WTC11 (cell line): Measurements from ENCODE around the gene ERCC6. TPM values are rescaled to one million over a fixed set of nuclear protein-coding genes. Genes with fewer than 3 reads are reported as not detected.

Experiments used
- ATAC-seq: fragments of 200-7000 bp; cut with Tn5 transposase; 2 replicates; pipeline ENCODE4 v1.10.0; 2021; ENCODE audit warnings: mild to moderate bottlenecking, moderate library complexity
- CTCF ChIA-PET: fragments of 300-600 bp; sonication (Branson Sonifier 250); formaldehyde crosslinking; loops from one replicate; lab custom pipeline; 2021; ENCODE audit warnings: antibody characterized with exemption; lab: Charles Lee
- POLR2A ChIA-PET: fragments of 350-600 bp; sonication (Branson Sonifier 250); formaldehyde crosslinking; loops from one replicate; lab custom pipeline; 2021; ENCODE audit warnings: antibody characterized with exemption; lab: Charles Lee
- DNase-seq: peaks from one replicate; pipeline ENCODE4 v3.0.0; 2021; ENCODE audit warnings: low spot score
- H3K27ac Mint-ChIP-seq: 2 replicates; pipeline ENCODE4 v1.8.0; 2021; ENCODE audit warnings: mixed read lengths
- H3K27me3 Mint-ChIP-seq: 2 replicates; pipeline ENCODE4 v1.8.0; 2021; ENCODE audit warnings: low read depth, mild to moderate bottlenecking, moderate library complexity, mixed read lengths
- H3K36me3 Mint-ChIP-seq: 2 replicates; pipeline ENCODE4 v1.8.0; 2021; ENCODE audit warnings: mixed read lengths
- H3K4me1 Mint-ChIP-seq: 2 replicates; pipeline ENCODE4 v1.8.0; 2022; ENCODE audit warnings: mixed read lengths
- H3K4me3 Mint-ChIP-seq: 2 replicates; pipeline ENCODE4 v1.8.0; 2021; ENCODE audit warnings: mild to moderate bottlenecking, moderate library complexity, mixed read lengths
- H3K9me3 Mint-ChIP-seq: 2 replicates; pipeline ENCODE4 v1.8.0; 2021; ENCODE audit warnings: mixed read lengths
- CBFB ChIP-seq: sonication (generic); formaldehyde crosslinking; IDR thresholded peaks from 2 replicates; pipeline ENCODE4 v1.8.1; 2022; ENCODE audit warnings: mild to moderate bottlenecking, low read depth, missing genetic modification reagents
- CREM ChIP-seq: sonication (generic); formaldehyde crosslinking; IDR thresholded peaks from 2 replicates; pipeline ENCODE4 v1.8.1; 2022; ENCODE audit warnings: mild to moderate bottlenecking, missing genetic modification reagents, moderate library complexity
- ELF4 ChIP-seq: sonication (generic); formaldehyde crosslinking; IDR thresholded peaks from 2 replicates; pipeline ENCODE4 v1.8.1; 2022; ENCODE audit warnings: low read depth, mild to moderate bottlenecking, moderate library complexity, missing genetic modification reagents
- EMX1 ChIP-seq: fragments of 250-450 bp; sonication (Bioruptor Pico); IDR thresholded peaks from 2 replicates; pipeline ENCODE4 v1.8.0; 2021; ENCODE audit warnings: mild to moderate bottlenecking
- FOXK1 ChIP-seq: sonication (generic); formaldehyde crosslinking; IDR thresholded peaks from 2 replicates; pipeline ENCODE4 v1.8.0; 2022; ENCODE audit warnings: mild to moderate bottlenecking, moderate library complexity, missing genetic modification reagents
- GABPB1 ChIP-seq: sonication (generic); formaldehyde crosslinking; IDR thresholded peaks from 2 replicates; pipeline ENCODE4 v1.8.1; 2023; ENCODE audit warnings: mild to moderate bottlenecking, missing genetic modification reagents
- GTF2I ChIP-seq: fragments of 250-450 bp; sonication (Bioruptor Pico); conservative IDR thresholded peaks from 2 replicates; pipeline ENCODE4 v1.4.0; 2021; ENCODE audit warnings: mild to moderate bottlenecking
- IRF2 ChIP-seq: sonication (generic); formaldehyde crosslinking; IDR thresholded peaks from 2 replicates; pipeline ENCODE4 v1.8.0; 2022; ENCODE audit warnings: low read depth, missing genetic modification reagents, borderline replicate concordance
- JUN ChIP-seq: sonication (generic); formaldehyde crosslinking; IDR thresholded peaks from 2 replicates; pipeline ENCODE4 v1.8.0; 2023; ENCODE audit warnings: mild to moderate bottlenecking, missing genetic modification reagents
- MXD4 ChIP-seq: fragments of 250-450 bp; sonication (Bioruptor Pico); IDR thresholded peaks from 2 replicates; pipeline ENCODE4 v1.8.0; 2021; ENCODE audit warnings: mild to moderate bottlenecking, moderate library complexity, borderline replicate concordance
- NFE2L1 ChIP-seq: sonication (generic); formaldehyde crosslinking; IDR thresholded peaks from 2 replicates; pipeline ENCODE4 v1.8.1; 2023; ENCODE audit warnings: missing genetic modification reagents
- NFYB ChIP-seq: sonication (generic); formaldehyde crosslinking; conservative IDR thresholded peaks from 2 replicates; pipeline ENCODE4 v1.8.0; 2022; ENCODE audit warnings: low read depth, missing genetic modification reagents
- OVOL2 ChIP-seq: fragments of 250-450 bp; sonication (Bioruptor Pico); IDR thresholded peaks from 2 replicates; pipeline ENCODE4 v1.9.0; 2021; ENCODE audit warnings: mild to moderate bottlenecking, borderline replicate concordance
- PRRX2 ChIP-seq: fragments of 250-450 bp; sonication (Bioruptor Pico); IDR thresholded peaks from 2 replicates; pipeline ENCODE4 v1.8.0; 2021; ENCODE audit warnings: mild to moderate bottlenecking
- RORB ChIP-seq: fragments of 250-450 bp; sonication (Bioruptor Pico); IDR thresholded peaks from 2 replicates; pipeline ENCODE4 v1.9.0; 2021; ENCODE audit warnings: mild to moderate bottlenecking
- SMAD3 ChIP-seq: sonication (generic); formaldehyde crosslinking; IDR thresholded peaks from 2 replicates; pipeline ENCODE4 v1.8.0; 2022; ENCODE audit warnings: missing genetic modification reagents, mild to moderate bottlenecking, borderline replicate concordance
- SOX15 ChIP-seq: fragments of 250-450 bp; sonication (Bioruptor Pico); IDR thresholded peaks from 2 replicates; pipeline ENCODE4 v1.9.0; 2021; ENCODE audit warnings: mild to moderate bottlenecking
- TEAD4 ChIP-seq: sonication (generic); formaldehyde crosslinking; IDR thresholded peaks from 2 replicates; pipeline ENCODE4 v1.8.0; 2022; ENCODE audit warnings: mild to moderate bottlenecking, missing genetic modification reagents
- TP53 ChIP-seq: sonication (generic); formaldehyde crosslinking; IDR thresholded peaks from 2 replicates; pipeline ENCODE4 v1.8.1; 2023; ENCODE audit warnings: mild to moderate bottlenecking, missing genetic modification reagents
- ZNF121 ChIP-seq: sonication (generic); formaldehyde crosslinking; IDR thresholded peaks from 2 replicates; pipeline ENCODE4 v1.8.0; 2023; ENCODE audit warnings: missing genetic modification reagents
- ZNF138 ChIP-seq: sonication (generic); formaldehyde crosslinking; conservative IDR thresholded peaks from 2 replicates; pipeline ENCODE4 v1.8.1; 2022; ENCODE audit warnings: mild to moderate bottlenecking, moderate library complexity, missing genetic modification reagents
- ZNF263 ChIP-seq: sonication (generic); formaldehyde crosslinking; IDR thresholded peaks from 2 replicates; pipeline ENCODE4 v1.8.1; 2022; ENCODE audit warnings: low read depth, mild to moderate bottlenecking, moderate library complexity, missing genetic modification reagents
- ZNF671 ChIP-seq: fragments of 250-450 bp; sonication (Bioruptor Pico); IDR thresholded peaks from 2 replicates; pipeline ENCODE4 v1.8.0; 2021; ENCODE audit warnings: mild to moderate bottlenecking
- total RNA-seq: library from RNA; stranded (reverse); gene quantifications from 3 replicates; pipeline ENCODE4 v1.2.3, GENCODE V29; 2021
- TF ChIP-seq, protein P1 (sequence below): sonication (generic); formaldehyde crosslinking; conservative IDR thresholded peaks from 2 replicates; pipeline ENCODE4 v1.8.1; 2022; ENCODE audit warnings: mild to moderate bottlenecking, missing genetic modification reagents
- TF ChIP-seq, protein P2 (sequence below): fragments of 250-450 bp; sonication (Bioruptor Pico); IDR thresholded peaks from 2 replicates; pipeline ENCODE4 v1.9.0; 2021; ENCODE audit warnings: mild to moderate bottlenecking, borderline replicate concordance
- TF ChIP-seq, protein P3 (sequence below): sonication (generic); formaldehyde crosslinking; IDR thresholded peaks from 2 replicates; pipeline ENCODE4 v1.8.0; 2022; ENCODE audit warnings: mild to moderate bottlenecking, missing genetic modification reagents
- TF ChIP-seq, protein P4 (sequence below): sonication (generic); formaldehyde crosslinking; IDR thresholded peaks from 2 replicates; pipeline ENCODE4 v1.8.1; 2022; ENCODE audit warnings: low read depth, missing genetic modification reagents, borderline replicate concordance
- TF ChIP-seq, protein P5 (sequence below): sonication (generic); formaldehyde crosslinking; IDR thresholded peaks from 2 replicates; pipeline ENCODE4 v1.8.0; 2022; ENCODE audit warnings: mild to moderate bottlenecking, missing genetic modification reagents
- TF ChIP-seq, protein P6 (sequence below): sonication (generic); formaldehyde crosslinking; IDR thresholded peaks from 2 replicates; pipeline ENCODE4 v1.8.1; 2022; ENCODE audit warnings: mild to moderate bottlenecking, missing genetic modification reagents, moderate library complexity, borderline replicate concordance

Gene ERCC6
- total RNA-seq, 1 experiment from 2014 or later = 10.9 TPM

DNA sequence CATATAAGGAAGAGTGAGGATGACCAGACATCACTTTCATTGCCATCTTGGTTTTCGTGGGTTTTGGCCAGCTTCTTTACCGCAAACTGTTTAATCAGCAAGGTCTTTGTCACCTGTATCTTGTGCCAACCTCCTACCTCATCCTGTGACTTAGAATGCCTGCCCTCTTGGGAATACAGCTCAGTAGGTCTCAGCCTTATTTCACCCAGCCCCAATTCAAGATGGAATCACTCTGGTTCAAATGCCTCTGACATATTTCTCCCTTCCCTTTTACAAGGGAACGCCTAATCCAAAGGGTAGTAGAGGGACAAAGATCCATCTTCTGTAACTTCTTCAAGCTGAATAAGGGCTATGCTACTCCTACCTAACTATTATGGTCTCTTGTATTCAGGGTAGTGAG lies 4.7 kb upstream of the ERCC6 start:
- ChIA-PET CTCF (no interaction called here), POLR2A (no interaction called here)
- H3K36me3 Mint-ChIP-seq = peaks cover 29% of the 10 kb centered on the region
- peaks cover 36% of the 10 kb centered on the region for H3K27me3 Mint-ChIP-seq
- peaks cover 44% of the 10 kb centered on the region for H3K9me3 Mint-ChIP-seq
- TF ChIP-seq, protein P1, sequence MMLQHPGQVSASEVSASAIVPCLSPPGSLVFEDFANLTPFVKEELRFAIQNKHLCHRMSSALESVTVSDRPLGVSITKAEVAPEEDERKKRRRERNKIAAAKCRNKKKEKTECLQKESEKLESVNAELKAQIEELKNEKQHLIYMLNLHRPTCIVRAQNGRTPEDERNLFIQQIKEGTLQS (CRISPR knock-in tag) = no peak
- TF ChIP-seq, protein P2, sequence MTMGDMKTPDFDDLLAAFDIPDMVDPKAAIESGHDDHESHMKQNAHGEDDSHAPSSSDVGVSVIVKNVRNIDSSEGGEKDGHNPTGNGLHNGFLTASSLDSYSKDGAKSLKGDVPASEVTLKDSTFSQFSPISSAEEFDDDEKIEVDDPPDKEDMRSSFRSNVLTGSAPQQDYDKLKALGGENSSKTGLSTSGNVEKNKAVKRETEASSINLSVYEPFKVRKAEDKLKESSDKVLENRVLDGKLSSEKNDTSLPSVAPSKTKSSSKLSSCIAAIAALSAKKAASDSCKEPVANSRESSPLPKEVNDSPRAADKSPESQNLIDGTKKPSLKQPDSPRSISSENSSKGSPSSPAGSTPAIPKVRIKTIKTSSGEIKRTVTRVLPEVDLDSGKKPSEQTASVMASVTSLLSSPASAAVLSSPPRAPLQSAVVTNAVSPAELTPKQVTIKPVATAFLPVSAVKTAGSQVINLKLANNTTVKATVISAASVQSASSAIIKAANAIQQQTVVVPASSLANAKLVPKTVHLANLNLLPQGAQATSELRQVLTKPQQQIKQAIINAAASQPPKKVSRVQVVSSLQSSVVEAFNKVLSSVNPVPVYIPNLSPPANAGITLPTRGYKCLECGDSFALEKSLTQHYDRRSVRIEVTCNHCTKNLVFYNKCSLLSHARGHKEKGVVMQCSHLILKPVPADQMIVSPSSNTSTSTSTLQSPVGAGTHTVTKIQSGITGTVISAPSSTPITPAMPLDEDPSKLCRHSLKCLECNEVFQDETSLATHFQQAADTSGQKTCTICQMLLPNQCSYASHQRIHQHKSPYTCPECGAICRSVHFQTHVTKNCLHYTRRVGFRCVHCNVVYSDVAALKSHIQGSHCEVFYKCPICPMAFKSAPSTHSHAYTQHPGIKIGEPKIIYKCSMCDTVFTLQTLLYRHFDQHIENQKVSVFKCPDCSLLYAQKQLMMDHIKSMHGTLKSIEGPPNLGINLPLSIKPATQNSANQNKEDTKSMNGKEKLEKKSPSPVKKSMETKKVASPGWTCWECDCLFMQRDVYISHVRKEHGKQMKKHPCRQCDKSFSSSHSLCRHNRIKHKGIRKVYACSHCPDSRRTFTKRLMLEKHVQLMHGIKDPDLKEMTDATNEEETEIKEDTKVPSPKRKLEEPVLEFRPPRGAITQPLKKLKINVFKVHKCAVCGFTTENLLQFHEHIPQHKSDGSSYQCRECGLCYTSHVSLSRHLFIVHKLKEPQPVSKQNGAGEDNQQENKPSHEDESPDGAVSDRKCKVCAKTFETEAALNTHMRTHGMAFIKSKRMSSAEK (CRISPR knock-in tag) = no peak
- TF ChIP-seq SMAD3 (CRISPR knock-in tag) (no peak), ZNF121 (no peak), FOXK1 (no peak), JUN (CRISPR knock-in tag) (no peak)
- no peak for DNase-seq
- no peak overlapping the region for H3K4me3 Mint-ChIP-seq
- peaks cover 31% of the 10 kb centered on the region for H3K4me1 Mint-ChIP-seq
- H3K27ac Mint-ChIP-seq = no peak overlapping the region
- no peak for ATAC-seq

DNA sequence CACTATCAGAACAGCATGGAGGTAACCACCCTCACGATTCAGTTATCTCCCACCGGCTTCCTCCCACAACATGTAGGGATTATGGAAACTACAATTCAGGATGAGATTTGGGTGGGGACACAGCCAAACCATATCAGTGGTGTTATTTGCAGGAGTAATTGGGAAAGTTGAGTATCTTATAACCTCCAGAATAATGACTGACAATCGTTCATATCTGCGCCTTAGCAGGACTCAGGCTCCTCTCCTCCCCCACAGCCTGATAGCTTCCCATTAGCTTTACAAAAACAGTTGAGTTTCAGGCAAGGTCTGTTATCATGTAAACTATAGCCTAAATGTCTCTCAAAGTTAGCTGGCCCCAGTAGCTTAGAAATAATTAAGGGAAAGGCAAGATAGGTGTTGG lies 3.4 kb upstream of the ERCC6 start:
- ChIA-PET POLR2A (no interaction called here), CTCF (no interaction called here)
- Mint-ChIP-seq H3K27ac (peak overlapping the region; percentile 33; the same call in 1 of the 2 replicates), H3K36me3 (peaks cover 29% of the 10 kb centered on the region), H3K4me3 (no peak overlapping the region), H3K4me1 (peaks cover 38% of the 10 kb centered on the region), H3K9me3 (peaks cover 44% of the 10 kb centered on the region), H3K27me3 (peaks cover 33% of the 10 kb centered on the region)
- TF ChIP-seq ZNF263 (CRISPR knock-in tag) = no peak
- no peak for TF ChIP-seq CREM (CRISPR knock-in tag)
- TF ChIP-seq, protein P3, sequence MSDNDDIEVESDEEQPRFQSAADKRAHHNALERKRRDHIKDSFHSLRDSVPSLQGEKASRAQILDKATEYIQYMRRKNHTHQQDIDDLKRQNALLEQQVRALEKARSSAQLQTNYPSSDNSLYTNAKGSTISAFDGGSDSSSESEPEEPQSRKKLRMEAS = no peak
- no peak for TF ChIP-seq CBFB (CRISPR knock-in tag)
- no peak for TF ChIP-seq TP53 (CRISPR knock-in tag)
- TF ChIP-seq RORB (CRISPR knock-in tag) = no peak
- no peak for TF ChIP-seq IRF2 (CRISPR knock-in tag)
- TF ChIP-seq, protein P4, sequence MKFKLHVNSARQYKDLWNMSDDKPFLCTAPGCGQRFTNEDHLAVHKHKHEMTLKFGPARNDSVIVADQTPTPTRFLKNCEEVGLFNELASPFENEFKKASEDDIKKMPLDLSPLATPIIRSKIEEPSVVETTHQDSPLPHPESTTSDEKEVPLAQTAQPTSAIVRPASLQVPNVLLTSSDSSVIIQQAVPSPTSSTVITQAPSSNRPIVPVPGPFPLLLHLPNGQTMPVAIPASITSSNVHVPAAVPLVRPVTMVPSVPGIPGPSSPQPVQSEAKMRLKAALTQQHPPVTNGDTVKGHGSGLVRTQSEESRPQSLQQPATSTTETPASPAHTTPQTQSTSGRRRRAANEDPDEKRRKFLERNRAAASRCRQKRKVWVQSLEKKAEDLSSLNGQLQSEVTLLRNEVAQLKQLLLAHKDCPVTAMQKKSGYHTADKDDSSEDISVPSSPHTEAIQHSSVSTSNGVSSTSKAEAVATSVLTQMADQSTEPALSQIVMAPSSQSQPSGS (CRISPR knock-in tag) = no peak
- no peak for TF ChIP-seq GTF2I (CRISPR knock-in tag)
- TF ChIP-seq PRRX2 = no peak
- DNase-seq (no peak), ATAC-seq (no peak)

DNA sequence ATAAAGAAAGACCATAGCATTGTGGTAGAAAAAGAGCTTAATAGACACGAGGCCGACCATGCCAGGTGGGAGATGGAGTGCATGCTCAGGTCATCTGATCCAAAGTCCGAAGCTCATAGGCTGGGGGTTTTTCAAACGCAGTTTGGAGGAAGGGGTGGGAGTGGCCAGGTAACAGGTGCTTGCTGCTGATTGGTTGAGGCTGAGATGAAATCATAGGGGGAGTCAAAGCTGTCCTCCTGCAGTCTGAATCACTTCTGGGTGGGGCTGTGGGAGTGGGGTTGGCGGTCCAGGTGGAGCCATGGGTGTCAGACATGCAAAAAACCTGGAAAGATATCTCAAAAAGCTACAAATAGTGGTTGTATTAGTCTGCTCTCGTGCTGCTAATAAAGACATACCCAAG lies 2.8 kb upstream of the ERCC6 start:
- Mint-ChIP-seq H3K9me3 (peaks cover 44% of the 10 kb centered on the region), H3K27me3 (peaks cover 33% of the 10 kb centered on the region), H3K27ac (no peak overlapping the region)
- CTCF ChIA-PET = interaction anchor here (1.4 kb wide), 1 partner anchor 22 kb away, joined by 4 read pairs; no protein-coding TSS in a partner anchor
- POLR2A ChIA-PET = no interaction called here
- ATAC-seq = no peak
- TF ChIP-seq EMX1 (CRISPR knock-in tag) (no peak), ZNF138 (CRISPR knock-in tag) (no peak), TEAD4 (CRISPR knock-in tag) (no peak), NFYB (CRISPR knock-in tag) (no peak), OVOL2 (CRISPR knock-in tag) (no peak), SOX15 (no peak), ZNF671 (CRISPR knock-in tag) (no peak), SMAD3 (CRISPR knock-in tag) (no peak), ELF4 (no peak), ZNF121 (no peak), GABPB1 (CRISPR knock-in tag) (no peak), MXD4 (CRISPR knock-in tag) (no peak), NFE2L1 (CRISPR knock-in tag) (no peak)
- TF ChIP-seq, protein P5, sequence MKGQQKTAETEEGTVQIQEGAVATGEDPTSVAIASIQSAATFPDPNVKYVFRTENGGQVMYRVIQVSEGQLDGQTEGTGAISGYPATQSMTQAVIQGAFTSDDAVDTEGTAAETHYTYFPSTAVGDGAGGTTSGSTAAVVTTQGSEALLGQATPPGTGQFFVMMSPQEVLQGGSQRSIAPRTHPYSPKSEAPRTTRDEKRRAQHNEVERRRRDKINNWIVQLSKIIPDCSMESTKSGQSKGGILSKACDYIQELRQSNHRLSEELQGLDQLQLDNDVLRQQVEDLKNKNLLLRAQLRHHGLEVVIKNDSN = no peak
- TF ChIP-seq, protein P6, sequence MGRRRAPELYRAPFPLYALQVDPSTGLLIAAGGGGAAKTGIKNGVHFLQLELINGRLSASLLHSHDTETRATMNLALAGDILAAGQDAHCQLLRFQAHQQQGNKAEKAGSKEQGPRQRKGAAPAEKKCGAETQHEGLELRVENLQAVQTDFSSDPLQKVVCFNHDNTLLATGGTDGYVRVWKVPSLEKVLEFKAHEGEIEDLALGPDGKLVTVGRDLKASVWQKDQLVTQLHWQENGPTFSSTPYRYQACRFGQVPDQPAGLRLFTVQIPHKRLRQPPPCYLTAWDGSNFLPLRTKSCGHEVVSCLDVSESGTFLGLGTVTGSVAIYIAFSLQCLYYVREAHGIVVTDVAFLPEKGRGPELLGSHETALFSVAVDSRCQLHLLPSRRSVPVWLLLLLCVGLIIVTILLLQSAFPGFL = no peak
- TF ChIP-seq, all 79 proteins: peak for 0
- peaks cover 38% of the 10 kb centered on the region for H3K4me1 Mint-ChIP-seq
- H3K4me3 Mint-ChIP-seq = no peak overlapping the region
- peaks cover 29% of the 10 kb centered on the region for H3K36me3 Mint-ChIP-seq
- DNase-seq = no peak
